ENCODE data around the gene PDE3B. TPM values are rescaled to one million over a fixed set of nuclear protein-coding genes. Genes with fewer than 3 reads are reported as not detected.
"Not testable (repeated sequence)": the region's sequence is repeated elsewhere in the genome, so short reads cannot be mapped to it uniquely, and the experiment has no call there.

PDE3B gene
- total RNA-seq, 5 donors from 2014 or later (not counting 1 experiment from before 2014, with no cell fraction given), result 130 to 162 (median 143) TPM

GRCh38 chr11:14774721-14775120, 131.1 kb downstream of the PDE3B start:
- ChIA-PET POLR2A (interaction anchor here in 1 of 2 donors (0.6 kb wide), 1 partner anchor 9 kb away, joined by 3 read pairs; no protein-coding TSS in a partner anchor), CTCF (interaction anchor here (0.5 to 1.4 kb wide), 4 partner anchors 129 to 310 kb away, joined by 3 to 4 read pairs (median 3); partner anchors contain the start of gene PDE3B (in 1 of the 2))
- peaks cover 51% of the 10 kb centered on the region for H3K36me3 Mint-ChIP-seq
- Histone ChIP-seq H3K4me3 (ENCODE audit: control insufficient read depth in 1 of 2, extremely low read depth in 1 of 2, low read length in 1 of 2) (no peak overlapping the region), H3K27me3 (replicated peaks in 1 of 2; ENCODE audit: control insufficient read depth in 2 of 2, extremely low read depth in 1 of 2, insufficient read depth in 2 of 2, low read length in 1 of 2) (no peaks in the 10 kb centered on the region), H3K9me3 (peaks cover 2% of the 10 kb centered on the region), H3K27ac (ENCODE audit: low read length) (no peak overlapping the region), H3K4me1 (ENCODE audit: control insufficient read depth in 1 of 2, extremely low read depth in 1 of 2, insufficient read depth in 2 of 2, low read length in 2 of 2) (peaks cover 4 to 8% of the 10 kb centered on the region in 2 experiments), H3K36me3 (ENCODE audit: control insufficient read depth in 2 of 2, extremely low read depth in 1 of 2, insufficient read depth in 1 of 2, low read length in 1 of 2) (peaks cover 7 to 8% of the 10 kb centered on the region in 2 donors)
- DNase-seq, result no peak
- H3K4me1 Mint-ChIP-seq, result peaks cover 47 to 67% (median 58%) of the 10 kb centered on the region in 3 donors
- H3K27me3 Mint-ChIP-seq, result no peaks in the 10 kb centered on the region
- no peak overlapping the region for H3K27ac Mint-ChIP-seq
- WGBS (ENCODE audit: insufficient coverage), result 100% methylated on average over 2 of the region's 3 CpGs
- peaks cover 0 to 3% (median 0%) of the 10 kb centered on the region in 3 donors for H3K9me3 Mint-ChIP-seq
- no peak for ATAC-seq (replicated peaks in 1 of 4)
- H3K4me3 Mint-ChIP-seq, result no peak overlapping the region

DNA sequence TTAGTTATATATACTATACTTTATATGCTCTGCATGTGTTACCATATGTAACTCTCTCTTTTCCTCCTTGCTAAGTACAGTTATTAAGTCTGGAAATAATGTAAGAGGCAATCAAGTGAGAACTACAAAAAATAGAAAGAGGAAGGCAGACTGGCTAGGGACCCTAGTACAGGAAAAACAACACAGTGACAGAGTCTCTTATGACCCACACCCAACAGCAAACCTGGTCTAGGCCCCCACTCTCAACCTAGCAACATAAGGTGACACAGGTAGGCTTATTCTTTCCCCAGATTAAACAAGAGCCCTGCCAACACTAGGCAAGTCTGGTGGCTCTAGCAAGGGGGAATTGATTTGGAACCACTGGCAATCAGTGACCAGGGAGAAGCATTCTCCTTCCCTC, 132.3 kb downstream of the PDE3B start:
- Mint-ChIP-seq H3K4me3 (no peak overlapping the region), H3K9me3 (peaks cover 0 to 4% (median 3%) of the 10 kb centered on the region in 3 donors), H3K36me3 (peaks cover 61% of the 10 kb centered on the region), H3K4me1 (peaks cover 38 to 61% (median 56%) of the 10 kb centered on the region in 3 donors), H3K27ac (no peak overlapping the region), H3K27me3 (no peaks in the 10 kb centered on the region)
- POLR2A ChIA-PET, result no interaction called here
- CTCF ChIA-PET, result no interaction called here
- no peaks in the 10 kb centered on the region for H3K27me3 ChIP-seq (replicated peaks in 1 of 2; ENCODE audit: control insufficient read depth in 2 of 2, extremely low read depth in 1 of 2, insufficient read depth in 2 of 2, low read length in 1 of 2)
- DNase-seq (no peak), ATAC-seq (replicated peaks in 1 of 4) (no peak)
- peaks cover 7 to 8% of the 10 kb centered on the region in 2 donors for H3K36me3 ChIP-seq (ENCODE audit: control insufficient read depth in 2 of 2, extremely low read depth in 1 of 2, insufficient read depth in 1 of 2, low read length in 1 of 2)
- H3K4me1 ChIP-seq (ENCODE audit: control insufficient read depth in 1 of 2, extremely low read depth in 1 of 2, insufficient read depth in 2 of 2, low read length in 2 of 2), result peaks cover 0 to 8% of the 10 kb centered on the region in 2 experiments
- no peak overlapping the region for H3K27ac ChIP-seq (ENCODE audit: low read length)
- no peak overlapping the region for H3K4me3 ChIP-seq (ENCODE audit: control insufficient read depth in 1 of 2, extremely low read depth in 1 of 2, low read length in 1 of 2)
- H3K9me3 ChIP-seq, result peaks cover 2% of the 10 kb centered on the region

DNA sequence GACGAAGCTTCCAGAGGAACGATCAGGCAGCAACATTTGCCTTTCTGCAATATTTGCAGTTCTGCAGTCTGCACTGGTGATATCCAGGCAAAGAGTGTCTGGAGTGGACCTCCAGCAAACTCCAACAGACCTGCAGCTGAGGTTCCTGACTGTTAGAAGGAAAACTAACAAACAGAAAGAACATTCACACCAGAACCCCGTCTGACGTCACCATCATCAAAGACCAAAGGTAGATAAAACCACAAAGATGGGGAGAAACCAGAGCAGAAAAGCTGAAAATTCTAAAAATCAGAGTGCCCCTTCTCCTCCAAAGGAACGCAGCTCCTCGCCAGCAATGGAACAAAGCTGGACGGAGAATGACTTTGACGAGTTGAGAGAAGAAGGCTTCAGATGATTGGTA, 134.9 kb downstream of the PDE3B start:
- H3K27me3 Mint-ChIP-seq; H3K4me1 ChIP-seq (ENCODE audit: control insufficient read depth in 1 of 2, extremely low read depth in 1 of 2, insufficient read depth in 2 of 2, low read length in 2 of 2); H3K4me3 Mint-ChIP-seq; H3K4me3 ChIP-seq (ENCODE audit: control insufficient read depth in 1 of 2, extremely low read depth in 1 of 2, low read length in 1 of 2); H3K27me3 ChIP-seq (replicated peaks in 1 of 2; ENCODE audit: control insufficient read depth in 2 of 2, extremely low read depth in 1 of 2, insufficient read depth in 2 of 2, low read length in 1 of 2); ATAC-seq (replicated peaks in 1 of 4); POLR2A ChIA-PET; H3K36me3 ChIP-seq (ENCODE audit: control insufficient read depth in 2 of 2, extremely low read depth in 1 of 2, insufficient read depth in 1 of 2, low read length in 1 of 2); H3K27ac ChIP-seq (ENCODE audit: low read length); H3K9me3 ChIP-seq; CTCF ChIA-PET: not testable (repeated sequence)
- Mint-ChIP-seq H3K9me3 (peaks cover 0 to 12% (median 3%) of the 10 kb centered on the region in 3 donors), H3K27ac (peak overlapping the region in 1 of 2 donors; percentile 6), H3K36me3 (peaks cover 77% of the 10 kb centered on the region), H3K4me1 (peaks cover 46 to 62% (median 61%) of the 10 kb centered on the region in 3 donors)
- 75% methylated on average over 4 of the region's 8 CpGs for WGBS (ENCODE audit: insufficient coverage)
- peak in 8 of 35 experiments; percentile 3 to 37 (median 18) for DNase-seq

- Mint-ChIP-seq H3K27ac (peak overlapping the region; percentile 85 to 87), H3K9me3 (peaks cover 0 to 12% (median 2%) of the 10 kb centered on the region in 3 donors), H3K4me1 (peaks cover 31 to 60% (median 54%) of the 10 kb centered on the region in 3 donors), H3K4me3 (no peak overlapping the region), H3K27me3 (no peaks in the 10 kb centered on the region), H3K36me3 (peaks cover 36% of the 10 kb centered on the region)
- Histone ChIP-seq H3K4me1 (ENCODE audit: control insufficient read depth in 1 of 2, extremely low read depth in 1 of 2, insufficient read depth in 2 of 2, low read length in 2 of 2) (peaks cover 3 to 5% of the 10 kb centered on the region in 2 experiments), H3K9me3 (peaks cover 3% of the 10 kb centered on the region), H3K27ac (ENCODE audit: low read length) (peak overlapping the region; percentile 42), H3K27me3 (replicated peaks in 1 of 2; ENCODE audit: control insufficient read depth in 2 of 2, extremely low read depth in 1 of 2, insufficient read depth in 2 of 2, low read length in 1 of 2) (no peaks in the 10 kb centered on the region), H3K4me3 (ENCODE audit: control insufficient read depth in 1 of 2, extremely low read depth in 1 of 2, low read length in 1 of 2) (no peak overlapping the region), H3K36me3 (ENCODE audit: control insufficient read depth in 2 of 2, extremely low read depth in 1 of 2, insufficient read depth in 1 of 2, low read length in 1 of 2) (no peaks in the 10 kb centered on the region)
- WGBS (ENCODE audit: insufficient coverage), result 48% methylated on average over 3 of the region's 6 CpGs
- CTCF ChIA-PET, result no interaction called here
- POLR2A ChIA-PET, result no interaction called here
- ATAC-seq (replicated peaks in 1 of 4) (peak in 1 of 4 experiments; percentile 42), DNase-seq (no peak)
Measured at GRCh38 chr11:14783788-14784187, 140.2 kb downstream of the PDE3B start.

- Mint-ChIP-seq H3K9me3 (peaks cover 0 to 12% (median 0%) of the 10 kb centered on the region in 3 donors), H3K4me3 (no peak overlapping the region), H3K27ac (peak overlapping the region; percentile 85 to 87), H3K4me1 (peaks cover 27 to 58% (median 52%) of the 10 kb centered on the region in 3 donors), H3K36me3 (peaks cover 34% of the 10 kb centered on the region), H3K27me3 (no peaks in the 10 kb centered on the region)
- ChIA-PET POLR2A (no interaction called here), CTCF (no interaction called here)
- no peak overlapping the region for H3K4me3 ChIP-seq (ENCODE audit: control insufficient read depth in 1 of 2, extremely low read depth in 1 of 2, low read length in 1 of 2)
- DNase-seq (no peak), ATAC-seq (replicated peaks in 1 of 4) (peak in 2 of 4 experiments; percentile 29 to 34)
- H3K36me3 ChIP-seq (ENCODE audit: control insufficient read depth in 2 of 2, extremely low read depth in 1 of 2, insufficient read depth in 1 of 2, low read length in 1 of 2), result no peaks in the 10 kb centered on the region
- WGBS (ENCODE audit: insufficient coverage), result no CpG with 5 or more reads among the region's 2 CpGs
- H3K27me3 ChIP-seq (replicated peaks in 1 of 2; ENCODE audit: control insufficient read depth in 2 of 2, extremely low read depth in 1 of 2, insufficient read depth in 2 of 2, low read length in 1 of 2), result no peaks in the 10 kb centered on the region
- peaks cover 3% of the 10 kb centered on the region for H3K9me3 ChIP-seq
- peak overlapping the region; percentile 42 for H3K27ac ChIP-seq (ENCODE audit: low read length)
- H3K4me1 ChIP-seq (ENCODE audit: control insufficient read depth in 1 of 2, extremely low read depth in 1 of 2, insufficient read depth in 2 of 2, low read length in 2 of 2), result peaks cover 3 to 5% of the 10 kb centered on the region in 2 experiments
Measured at GRCh38 chr11:14784230-14784629, 140.6 kb downstream of the PDE3B start.

DNA sequence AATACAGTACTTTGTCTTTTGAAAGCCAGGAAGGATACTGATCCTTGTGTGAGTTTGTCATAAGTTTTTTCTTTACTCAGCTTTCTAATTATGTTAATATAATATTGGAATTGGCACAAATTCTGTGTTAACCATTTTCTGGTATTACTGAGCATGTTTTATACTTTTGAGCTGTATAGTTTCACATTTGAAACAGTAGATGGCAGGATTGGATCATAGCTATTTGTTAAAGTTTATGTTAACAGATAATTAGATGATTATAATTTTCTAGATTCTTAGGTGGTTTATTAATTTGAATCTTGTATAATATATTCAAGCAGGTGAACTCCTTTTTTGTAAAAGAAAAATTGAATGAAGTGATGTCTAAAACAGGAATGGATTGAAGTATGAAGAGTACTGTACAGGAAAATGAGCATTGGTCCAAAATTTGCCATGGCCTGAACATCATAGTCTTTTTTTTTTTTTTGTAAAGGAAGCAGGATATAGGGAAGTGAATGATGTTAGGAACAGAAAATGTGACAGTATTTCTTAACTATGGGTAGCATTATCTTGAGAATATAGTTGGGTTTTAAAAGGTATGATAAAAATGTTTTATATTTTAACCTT, 146.4 kb downstream of the PDE3B start:
- no peaks in the 10 kb centered on the region for H3K27me3 ChIP-seq (replicated peaks in 1 of 2; ENCODE audit: control insufficient read depth in 2 of 2, extremely low read depth in 1 of 2, insufficient read depth in 2 of 2, low read length in 1 of 2)
- ChIA-PET POLR2A (interaction anchor here in 1 of 2 donors (1.0 kb wide), 1 partner anchor 272 kb away, joined by 7 read pairs; no protein-coding TSS in a partner anchor), CTCF (interaction anchor here (0.7 to 4.4 kb wide), 15 partner anchors 19 to 287 kb away, joined by 3 to 88 read pairs (median 5); partner anchors contain the start of gene CYP2R1 (in 1 of the 2))
- H3K36me3 Mint-ChIP-seq, result peaks cover 22% of the 10 kb centered on the region
- no peaks in the 10 kb centered on the region for H3K4me1 ChIP-seq (ENCODE audit: control insufficient read depth in 1 of 2, extremely low read depth in 1 of 2, insufficient read depth in 2 of 2, low read length in 2 of 2)
- H3K27ac Mint-ChIP-seq, result peak overlapping the region in 1 of 2 donors; percentile 47
- H3K4me1 Mint-ChIP-seq, result peaks cover 5 to 40% (median 21%) of the 10 kb centered on the region in 3 donors
- H3K4me3 ChIP-seq (ENCODE audit: control insufficient read depth in 1 of 2, extremely low read depth in 1 of 2, low read length in 1 of 2), result no peak overlapping the region
- H3K27me3 Mint-ChIP-seq, result no peaks in the 10 kb centered on the region
- no peak overlapping the region for H3K27ac ChIP-seq (ENCODE audit: low read length)
- H3K9me3 ChIP-seq, result no peaks in the 10 kb centered on the region
- peak in 1 of 4 experiments; percentile 59 for ATAC-seq (replicated peaks in 1 of 4)
- peak in 1 of 35 experiments; percentile 49 for DNase-seq
- H3K4me3 Mint-ChIP-seq, result no peak overlapping the region
- no peaks in the 10 kb centered on the region for H3K9me3 Mint-ChIP-seq
- peaks cover 4 to 8% of the 10 kb centered on the region in 2 donors for H3K36me3 ChIP-seq (ENCODE audit: control insufficient read depth in 2 of 2, extremely low read depth in 1 of 2, insufficient read depth in 1 of 2, low read length in 1 of 2)

All from T-cell (primary cell).